Measurements from ENCODE around the gene TBKBP1. TPM values are rescaled to one million over a fixed set of nuclear protein-coding genes. Genes with fewer than 3 reads are reported as not detected.
A peak's percentile ranks its signal among the peaks of the same experiment; 100 is the strongest.

Gene TBKBP1
- total RNA-seq, 2 donors from 2014 or later, result 6.3 to 10.2 TPM

DNA sequence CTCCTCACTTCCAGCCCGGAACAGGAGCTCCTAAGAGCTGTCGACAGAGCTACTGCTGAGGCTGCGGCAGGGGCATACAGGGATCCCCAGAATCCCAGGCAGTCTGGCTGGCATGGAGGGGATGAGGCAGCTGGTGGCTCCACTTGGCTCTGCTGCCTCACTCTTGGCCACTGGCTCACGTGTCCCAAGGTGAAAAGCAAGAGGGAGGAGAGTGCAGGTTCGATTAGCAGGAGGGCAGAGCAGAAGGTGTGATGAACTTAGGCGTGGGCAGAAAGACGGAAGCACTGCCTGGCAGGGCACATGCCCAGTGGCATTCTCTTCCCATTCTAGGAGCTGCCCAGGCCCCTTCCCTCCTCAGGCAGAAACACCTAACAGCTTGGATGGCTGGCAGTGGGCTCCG lies 27.8 kb downstream of the TBKBP1 start:
- no peaks in the 10 kb centered on the region for H3K27me3 Mint-ChIP-seq
- no peaks in the 10 kb centered on the region for H3K9me3 Mint-ChIP-seq
- no peaks in the 10 kb centered on the region for H3K36me3 Mint-ChIP-seq (ENCODE audit: low read depth)
- peak overlapping the region; percentile 84 for H3K4me3 Mint-ChIP-seq
- peaks cover 53% of the 10 kb centered on the region for H3K4me1 Mint-ChIP-seq
- peak overlapping the region; percentile 98 for H3K27ac Mint-ChIP-seq
- ATAC-seq (replicated peaks), result no peak

DNA sequence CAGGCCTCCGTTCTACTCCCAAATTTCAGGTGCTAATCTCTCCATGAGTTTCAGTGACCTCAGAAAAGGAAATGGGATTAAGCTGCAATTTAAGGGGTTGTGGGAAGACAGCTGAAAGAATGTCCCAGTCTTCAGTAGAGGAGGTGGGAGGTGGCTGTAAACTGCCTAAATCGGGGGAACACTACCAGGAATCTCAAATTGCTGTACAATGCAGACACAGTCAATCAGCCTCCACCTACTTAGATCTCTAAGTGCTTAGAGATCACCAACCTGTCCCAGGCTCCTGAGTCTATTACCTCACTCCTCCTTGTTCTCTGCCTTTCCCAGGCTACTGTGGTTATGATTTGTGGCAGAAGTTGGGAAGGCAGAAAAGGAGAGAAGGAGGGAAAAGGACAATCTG lies 30.7 kb downstream of the TBKBP1 start:
- Mint-ChIP-seq H3K4me1 (peaks cover 29% of the 10 kb centered on the region), H3K4me3 (peak overlapping the region; percentile 0), H3K27me3 (no peaks in the 10 kb centered on the region), H3K27ac (peak overlapping the region; percentile 8), H3K36me3 (ENCODE audit: low read depth) (no peaks in the 10 kb centered on the region), H3K9me3 (no peaks in the 10 kb centered on the region)
- no peak for ATAC-seq (replicated peaks)

DNA sequence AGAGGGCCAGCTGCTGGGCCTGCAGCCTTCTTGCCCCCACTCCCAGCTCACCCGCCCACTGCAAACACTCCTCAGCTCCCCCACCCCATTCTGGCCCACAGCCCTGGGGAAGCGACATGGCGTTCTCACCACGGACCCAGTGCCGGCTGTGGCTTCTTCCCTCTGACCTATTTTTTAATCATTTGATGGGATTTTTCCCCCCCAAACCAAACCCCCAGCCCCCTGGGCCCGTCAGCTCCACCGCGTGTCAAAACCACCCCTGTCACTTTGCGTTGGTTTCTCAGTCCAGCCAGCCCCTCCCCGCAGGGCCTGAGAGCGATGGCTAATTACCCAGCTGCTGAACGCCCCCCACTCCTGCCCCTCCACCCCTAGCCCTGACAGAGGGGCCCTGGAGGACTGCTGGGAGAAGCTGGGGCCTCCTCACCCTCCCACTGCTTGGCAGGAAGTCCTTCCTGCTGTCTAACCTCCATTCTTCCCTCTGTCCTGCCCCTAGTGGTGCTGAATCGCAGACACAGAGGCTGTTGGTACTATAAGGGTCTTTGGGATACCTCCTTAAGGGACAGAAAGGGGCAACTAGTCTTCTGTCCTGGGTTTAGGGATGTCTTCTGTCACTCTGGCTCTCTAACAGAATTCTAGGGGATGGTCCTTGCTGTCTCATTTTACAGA lies 31.6 kb downstream of the TBKBP1 start:
- H3K36me3 Mint-ChIP-seq (ENCODE audit: low read depth), result no peaks in the 10 kb centered on the region
- no peaks in the 10 kb centered on the region for H3K27me3 Mint-ChIP-seq
- H3K4me1 Mint-ChIP-seq, result peaks cover 22% of the 10 kb centered on the region
- ATAC-seq (replicated peaks), result no peak
- no peak overlapping the region for H3K4me3 Mint-ChIP-seq
- peak overlapping the region; percentile 8 for H3K27ac Mint-ChIP-seq
- H3K9me3 Mint-ChIP-seq, result no peaks in the 10 kb centered on the region

DNA sequence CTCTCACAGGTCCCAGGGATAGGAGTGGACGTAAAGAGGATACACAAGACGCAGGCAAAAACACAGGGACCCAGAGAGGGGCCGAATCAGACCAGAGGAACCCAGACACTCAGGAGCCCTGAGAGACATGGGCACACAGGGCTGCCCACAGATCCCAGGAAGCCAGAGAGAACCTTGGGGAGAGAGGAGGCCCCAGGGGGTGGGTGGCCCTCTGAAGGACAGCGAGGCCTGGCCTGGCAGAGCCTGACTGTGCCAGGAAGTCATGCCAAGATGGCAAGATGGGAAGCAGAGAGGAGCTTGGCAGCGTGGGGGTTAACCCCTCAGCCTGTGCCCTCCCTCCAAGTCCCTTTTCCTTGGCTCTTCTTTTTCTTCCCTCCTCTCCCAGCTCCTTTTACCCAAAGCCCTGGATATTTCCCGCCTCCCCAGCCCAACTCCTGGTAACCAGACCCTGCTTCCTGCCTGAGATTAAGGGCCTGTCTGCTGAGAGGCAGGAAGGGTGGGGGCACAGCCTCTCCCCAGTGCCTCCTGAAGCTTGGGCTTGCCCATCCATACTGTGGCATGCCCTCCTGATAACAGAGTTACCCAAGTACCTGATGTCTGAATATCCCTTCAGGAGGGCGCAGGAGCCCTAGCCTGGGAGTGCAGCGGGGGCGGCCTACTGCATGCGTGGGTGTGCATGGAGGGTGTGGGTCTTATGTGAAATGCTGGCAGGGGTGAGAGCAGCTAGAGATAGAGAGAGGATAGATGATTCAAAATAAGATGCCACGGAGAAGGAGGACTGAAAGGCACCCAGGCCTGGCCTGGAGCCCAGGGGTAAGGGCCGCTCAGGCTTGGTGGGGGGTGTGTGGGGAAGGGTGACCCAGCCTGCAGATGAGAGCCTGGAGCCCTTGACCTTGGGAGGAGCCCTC lies 33.1 kb downstream of the TBKBP1 start:
- H3K4me3 Mint-ChIP-seq, result no peak overlapping the region
- H3K36me3 Mint-ChIP-seq (ENCODE audit: low read depth), result no peaks in the 10 kb centered on the region
- H3K27me3 Mint-ChIP-seq, result no peaks in the 10 kb centered on the region
- H3K9me3 Mint-ChIP-seq, result no peaks in the 10 kb centered on the region
- peaks cover 14% of the 10 kb centered on the region for H3K4me1 Mint-ChIP-seq
- no peak for ATAC-seq (replicated peaks)
- H3K27ac Mint-ChIP-seq, result peak overlapping the region; percentile 44

DNA sequence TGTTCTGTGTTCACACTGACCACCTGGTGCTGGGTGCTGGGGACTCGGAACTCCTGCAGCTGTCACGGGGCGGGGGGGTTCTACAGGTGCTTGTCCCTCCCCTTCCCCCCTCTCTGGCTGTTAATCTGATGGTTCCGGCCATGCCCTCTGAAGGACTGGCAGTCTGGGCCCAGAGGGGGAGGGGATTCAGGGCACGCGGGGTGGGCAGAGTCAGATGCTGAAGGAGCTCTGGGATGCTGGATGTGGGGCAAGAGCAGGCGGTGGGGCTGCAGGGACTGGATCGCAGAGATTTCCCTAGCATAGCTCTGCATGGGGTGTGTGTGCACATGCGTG lies 33.7 kb downstream of the TBKBP1 start:
- H3K27me3 Mint-ChIP-seq, result no peaks in the 10 kb centered on the region
- no peak for ATAC-seq (replicated peaks)
- no peaks in the 10 kb centered on the region for H3K9me3 Mint-ChIP-seq
- no peak overlapping the region for H3K27ac Mint-ChIP-seq
- peaks cover 14% of the 10 kb centered on the region for H3K4me1 Mint-ChIP-seq
- no peaks in the 10 kb centered on the region for H3K36me3 Mint-ChIP-seq (ENCODE audit: low read depth)
- H3K4me3 Mint-ChIP-seq, result no peak overlapping the region

DNA sequence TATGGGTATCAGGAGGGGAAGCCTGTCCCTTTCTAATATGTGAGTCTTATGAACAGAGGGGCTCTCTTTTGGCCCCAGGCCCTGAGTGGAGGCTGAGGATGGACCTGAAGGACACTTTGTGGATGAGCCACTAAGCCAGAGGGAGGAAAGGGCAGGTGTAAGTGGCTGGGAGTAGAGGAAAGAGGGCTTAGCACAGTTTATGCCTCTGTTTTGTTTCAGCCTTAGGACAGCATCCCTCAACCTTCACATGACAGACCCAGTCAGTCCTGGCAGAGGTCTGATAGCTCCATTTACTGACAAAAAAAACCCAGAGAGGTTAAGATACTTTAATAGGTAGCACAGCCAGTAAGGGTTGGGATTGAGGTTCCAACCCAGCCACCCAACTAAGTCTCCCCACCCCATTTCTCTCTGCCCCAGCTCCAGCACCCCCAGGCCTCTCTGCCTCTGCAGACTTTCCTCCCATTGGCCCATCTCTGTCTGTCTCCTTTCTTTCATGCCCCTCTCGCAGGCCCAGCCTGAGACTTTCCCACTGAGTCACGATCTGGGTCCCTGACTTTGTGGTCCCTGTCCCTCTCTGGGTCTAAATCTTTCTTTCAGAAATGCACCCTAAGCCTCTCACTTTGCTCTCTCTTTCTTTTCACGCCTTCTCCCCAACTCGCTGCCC lies 34.4 kb downstream of the TBKBP1 start:
- Mint-ChIP-seq H3K9me3 (no peaks in the 10 kb centered on the region), H3K36me3 (ENCODE audit: low read depth) (no peaks in the 10 kb centered on the region), H3K4me1 (peaks cover 14% of the 10 kb centered on the region), H3K27me3 (no peaks in the 10 kb centered on the region), H3K4me3 (no peak overlapping the region), H3K27ac (no peak overlapping the region)
- ATAC-seq (replicated peaks), result no peak

DNA sequence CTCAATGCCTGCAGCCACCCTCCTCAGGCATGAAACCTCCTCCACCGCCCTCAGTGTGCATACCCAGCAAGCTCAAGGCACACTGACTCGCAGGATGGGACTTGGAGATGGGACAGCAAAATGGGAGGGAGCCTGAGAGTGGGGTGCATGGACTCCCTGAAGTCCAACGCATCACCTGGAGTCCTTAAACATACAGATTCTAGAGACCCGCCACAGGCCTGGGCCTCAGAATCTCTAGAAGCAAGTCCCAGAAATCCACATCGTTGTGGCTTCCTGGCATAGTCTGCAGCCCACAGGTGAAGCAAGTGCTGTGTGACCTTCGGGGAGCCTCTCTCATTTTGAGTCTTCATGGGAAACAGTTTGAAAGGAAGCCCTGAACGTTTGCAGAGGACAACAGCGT lies 35.5 kb downstream of the TBKBP1 start:
- H3K27ac Mint-ChIP-seq, result peak overlapping the region; percentile 48
- ATAC-seq (replicated peaks), result no peak
- peaks cover 14% of the 10 kb centered on the region for H3K4me1 Mint-ChIP-seq

DNA sequence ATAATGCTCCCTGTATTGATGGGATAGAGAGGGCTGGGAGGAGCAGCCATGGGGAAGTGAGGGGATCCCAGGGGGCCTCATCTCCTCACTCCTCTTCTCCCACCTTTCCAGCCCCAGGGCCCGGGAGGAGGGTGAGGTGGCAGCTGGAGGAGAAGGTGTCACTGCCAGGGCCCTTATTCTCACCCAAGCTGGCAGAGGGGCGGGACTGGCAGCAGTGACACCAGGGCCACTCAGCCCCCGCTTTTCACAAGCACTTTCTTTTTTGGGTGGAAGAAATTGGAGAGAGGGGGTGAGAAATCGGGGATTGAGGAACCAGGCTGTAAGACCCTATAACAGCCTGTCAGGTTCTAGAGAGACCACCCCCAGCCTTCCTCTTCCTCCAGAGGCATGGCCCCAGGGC lies 36.7 kb downstream of the TBKBP1 start:
- Mint-ChIP-seq H3K4me3 (no peak overlapping the region), H3K9me3 (no peaks in the 10 kb centered on the region), H3K36me3 (ENCODE audit: low read depth) (peaks cover 21% of the 10 kb centered on the region), H3K27ac (no peak overlapping the region), H3K27me3 (no peaks in the 10 kb centered on the region), H3K4me1 (peaks cover 14% of the 10 kb centered on the region)
- no peak for ATAC-seq (replicated peaks)

More for the DNA sequence above, 35.5 kb downstream of the TBKBP1 start:
- Mint-ChIP-seq H3K27me3 (no peaks in the 10 kb centered on the region), H3K4me3 (peak overlapping the region; percentile 20), H3K36me3 (ENCODE audit: low read depth) (peaks cover 9% of the 10 kb centered on the region), H3K9me3 (no peaks in the 10 kb centered on the region)

DNA sequence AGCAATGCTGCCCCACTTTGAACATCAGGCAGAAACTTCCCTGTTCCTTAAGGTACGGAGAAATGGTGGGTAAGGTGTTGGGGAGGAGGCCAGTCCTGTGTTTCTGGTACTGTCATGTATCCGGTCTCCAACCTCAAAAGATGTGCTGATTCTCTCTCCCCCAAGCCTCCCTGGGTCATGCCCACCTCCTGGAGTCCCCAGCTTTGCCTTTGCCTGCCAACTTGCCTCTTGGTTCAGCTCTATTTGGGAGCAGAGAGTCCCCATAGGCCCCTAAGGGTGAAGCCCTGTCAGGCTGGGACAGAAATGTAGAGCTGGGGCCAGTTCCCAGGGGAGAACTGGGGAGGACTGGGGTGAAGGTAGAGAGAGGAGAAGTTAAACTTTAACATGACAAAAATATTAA lies 37.4 kb downstream of the TBKBP1 start:
- ATAC-seq (replicated peaks), result no peak
- peaks cover 13% of the 10 kb centered on the region for H3K4me1 Mint-ChIP-seq
- H3K36me3 Mint-ChIP-seq (ENCODE audit: low read depth), result peaks cover 28% of the 10 kb centered on the region
- no peak overlapping the region for H3K27ac Mint-ChIP-seq
- peak overlapping the region; percentile 95 for H3K4me3 Mint-ChIP-seq
- H3K27me3 Mint-ChIP-seq, result no peaks in the 10 kb centered on the region
- H3K9me3 Mint-ChIP-seq, result no peaks in the 10 kb centered on the region

DNA sequence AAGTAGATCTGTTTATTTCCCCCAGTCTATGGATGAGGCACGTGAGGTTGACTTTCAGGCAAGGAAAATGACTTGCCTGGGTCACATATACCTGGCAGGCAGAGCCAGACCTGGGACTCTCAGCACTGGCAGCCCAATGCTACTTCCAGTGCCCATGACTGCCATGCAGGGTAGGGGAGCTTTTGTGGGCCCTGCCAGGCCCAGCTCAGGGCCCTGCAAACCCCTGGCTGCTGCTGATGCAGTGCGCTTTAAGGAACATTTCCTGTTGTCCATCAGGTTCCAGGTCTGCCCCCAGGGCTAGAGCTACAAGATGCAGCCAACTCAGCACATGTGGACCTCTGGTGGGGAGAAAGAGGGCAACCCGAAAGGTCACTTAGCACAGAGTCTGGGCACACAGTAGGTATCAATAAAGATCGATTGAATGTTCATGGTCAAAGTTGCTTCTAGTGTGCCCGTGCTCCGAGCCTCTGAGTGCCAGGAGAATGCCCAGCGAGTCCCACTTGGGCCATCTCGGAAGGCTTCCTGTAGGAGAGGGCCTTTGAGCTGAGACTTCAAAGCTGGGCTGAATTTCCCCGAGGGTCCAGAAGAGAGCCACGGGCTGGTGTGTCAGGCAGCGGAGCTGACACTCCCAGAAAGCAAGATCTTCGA lies 38.6 kb downstream of the TBKBP1 start:
- peaks cover 39% of the 10 kb centered on the region for H3K36me3 Mint-ChIP-seq (ENCODE audit: low read depth)
- H3K4me3 Mint-ChIP-seq, result peak overlapping the region; percentile 95
- no peaks in the 10 kb centered on the region for H3K9me3 Mint-ChIP-seq
- H3K4me1 Mint-ChIP-seq, result peaks cover 17% of the 10 kb centered on the region
- H3K27ac Mint-ChIP-seq, result peak overlapping the region; percentile 83
- H3K27me3 Mint-ChIP-seq, result no peaks in the 10 kb centered on the region
- no peak for ATAC-seq (replicated peaks)

DNA sequence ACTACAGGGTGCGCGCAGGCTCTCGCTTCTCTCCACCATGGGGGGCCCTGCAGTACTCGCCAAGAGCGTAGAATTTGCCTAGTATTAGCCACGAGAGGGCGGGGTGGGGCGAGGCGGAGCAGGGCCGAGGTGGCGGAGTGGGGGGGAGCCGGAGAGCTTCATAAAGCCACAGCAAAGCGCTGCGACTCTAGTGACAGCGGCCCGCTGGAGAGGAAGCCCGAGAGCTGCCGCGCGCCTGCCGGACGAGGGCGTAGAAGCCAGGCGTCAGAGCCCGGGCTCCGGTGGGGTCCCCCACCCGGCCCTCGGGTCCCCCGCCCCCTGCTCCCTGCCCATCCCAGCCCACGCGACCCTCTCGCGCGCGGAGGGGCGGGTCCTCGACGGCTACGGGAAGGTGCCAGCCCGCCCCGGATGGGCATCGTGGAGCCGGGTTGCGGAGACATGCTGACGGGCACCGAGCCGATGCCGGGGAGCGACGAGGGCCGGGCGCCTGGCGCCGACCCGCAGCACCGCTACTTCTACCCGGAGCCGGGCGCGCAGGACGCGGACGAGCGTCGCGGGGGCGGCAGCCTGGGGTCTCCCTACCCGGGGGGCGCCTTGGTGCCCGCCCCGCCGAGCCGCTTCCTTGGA lies 39.2 kb downstream of the TBKBP1 start, which contains the start of gene TBX21:
TSS of gene TBX21 (plus strand) at position 190 of the 627 bp plus-strand sequence. CDS start at position 409, 219 bp downstream.
- H3K9me3 Mint-ChIP-seq, result no peaks in the 10 kb centered on the region
- H3K27me3 Mint-ChIP-seq, result no peaks in the 10 kb centered on the region
- H3K27ac Mint-ChIP-seq, result peak within 1 kb of the TSS; percentile 90
- H3K4me1 Mint-ChIP-seq, result peaks cover 17% of the 10 kb centered on the region
- peaks cover 42% of the 10 kb centered on the region for H3K36me3 Mint-ChIP-seq (ENCODE audit: low read depth)
- peak within 1 kb of the TSS; percentile 95 for H3K4me3 Mint-ChIP-seq
- ATAC-seq (replicated peaks), result peak; percentile 84

DNA sequence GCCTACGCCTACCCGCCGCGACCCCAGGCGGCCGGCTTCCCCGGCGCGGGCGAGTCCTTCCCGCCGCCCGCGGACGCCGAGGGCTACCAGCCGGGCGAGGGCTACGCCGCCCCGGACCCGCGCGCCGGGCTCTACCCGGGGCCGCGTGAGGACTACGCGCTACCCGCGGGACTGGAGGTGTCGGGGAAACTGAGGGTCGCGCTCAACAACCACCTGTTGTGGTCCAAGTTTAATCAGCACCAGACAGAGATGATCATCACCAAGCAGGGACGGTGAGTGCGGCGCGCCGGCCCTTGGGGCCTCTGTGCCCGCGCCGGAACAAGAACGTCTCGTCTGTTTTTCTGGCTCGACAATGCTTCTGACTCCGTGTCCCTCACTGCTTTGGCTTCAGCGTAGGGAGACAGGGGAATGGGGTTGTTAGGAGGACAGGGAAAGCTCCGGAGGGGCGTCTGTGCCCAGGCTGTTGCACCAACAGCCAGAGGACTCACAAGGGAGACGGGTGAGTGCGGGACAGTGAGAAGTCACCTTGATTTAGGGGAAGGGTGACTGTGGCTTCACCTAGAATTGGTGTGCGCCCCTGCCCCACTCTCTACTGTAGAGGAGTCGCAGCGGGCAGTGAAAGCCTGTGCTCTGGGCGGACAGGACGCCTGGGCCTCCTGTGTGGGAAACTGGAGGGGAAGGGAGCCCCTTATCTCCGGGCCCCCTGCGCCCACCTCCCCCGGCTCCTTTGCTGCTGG lies 39.9 kb downstream of the TBKBP1 start:
- Mint-ChIP-seq H3K27ac (peak overlapping the region; percentile 90), H3K9me3 (no peaks in the 10 kb centered on the region), H3K27me3 (no peaks in the 10 kb centered on the region), H3K4me3 (peak overlapping the region; percentile 95), H3K36me3 (ENCODE audit: low read depth) (peaks cover 49% of the 10 kb centered on the region), H3K4me1 (peaks cover 17% of the 10 kb centered on the region)
- ATAC-seq (replicated peaks), result peak; percentile 8

DNA sequence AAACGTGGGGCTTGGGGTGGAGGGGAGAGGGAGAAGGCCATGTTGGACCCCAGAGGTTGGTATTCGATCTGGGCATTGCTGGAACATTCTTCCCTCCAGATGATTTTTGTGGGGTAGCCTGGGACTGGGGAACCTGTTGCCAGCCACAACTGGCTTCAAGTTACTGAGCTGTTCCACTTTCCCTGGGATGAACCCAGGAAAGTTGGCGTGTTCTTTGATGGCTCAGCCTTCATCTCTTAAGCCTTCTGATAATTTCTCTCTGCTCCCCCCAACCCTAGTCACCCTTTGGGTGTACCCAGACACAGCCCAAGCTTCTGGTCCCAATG lies 41.1 kb downstream of the TBKBP1 start:
- H3K27ac Mint-ChIP-seq, result peak overlapping the region; percentile 90
- no peak for ATAC-seq (replicated peaks)
- H3K27me3 Mint-ChIP-seq, result no peaks in the 10 kb centered on the region
- peaks cover 12% of the 10 kb centered on the region for H3K4me1 Mint-ChIP-seq
- peaks cover 58% of the 10 kb centered on the region for H3K36me3 Mint-ChIP-seq (ENCODE audit: low read depth)
- no peaks in the 10 kb centered on the region for H3K9me3 Mint-ChIP-seq
- peak overlapping the region; percentile 95 for H3K4me3 Mint-ChIP-seq

Data from activated T-helper 17 cell treated with anti-CD3 and anti-CD28 coated beads, Interleukin-2, amount 50 U/mL, for 72 hours (primary cell).